H9 (cell line): Measurements from ENCODE around the gene ARHGAP31. TPM values are rescaled to one million over a fixed set of nuclear protein-coding genes. Genes with fewer than 3 reads are reported as not detected.

ENCODE experiments used
- DNase-seq: peaks from one replicate; pipeline ENCODE4 v3.0.0-alpha.2; 2017
- H2AFZ ChIP-seq: one replicate; pipeline ENCODE4 v1.6.1; 2013; ENCODE audit warnings: mild to moderate bottlenecking, low read length, control low read depth, moderate library complexity
- H2AK5ac ChIP-seq: 2 replicates; pipeline ENCODE4 v1.6.1; 2013; ENCODE audit warnings: low read length, control low read depth, mixed read lengths; ENCODE audit not compliant: insufficient read length
- H2BK120ac ChIP-seq: one replicate; pipeline ENCODE4 v1.6.1; 2013; ENCODE audit warnings: low read depth, mild to moderate bottlenecking, low read length, control low read depth, inconsistent platforms; ENCODE audit not compliant: poor library complexity, severe bottlenecking
- H2BK12ac ChIP-seq: 2 replicates; pipeline ENCODE4 v1.6.1; 2013; ENCODE audit warnings: low read length, control low read depth, mixed read lengths, low read depth; ENCODE audit not compliant: insufficient read length
- H2BK15ac ChIP-seq: 2 replicates; pipeline ENCODE4 v1.6.1; 2013; ENCODE audit warnings: low read depth, low read length, control low read depth
- H2BK20ac ChIP-seq: one replicate; pipeline ENCODE4 v1.6.1; 2013; ENCODE audit warnings: low read depth, mild to moderate bottlenecking, low read length, control low read depth, inconsistent platforms; ENCODE audit not compliant: poor library complexity, severe bottlenecking
- H2BK5ac ChIP-seq: 2 replicates; pipeline ENCODE4 v1.6.1; 2013; ENCODE audit warnings: low read length, control low read depth, mixed read lengths; ENCODE audit not compliant: insufficient read length
- H3K14ac ChIP-seq: 2 replicates; pipeline ENCODE4 v1.6.1; 2013; ENCODE audit warnings: low read length, control low read depth; ENCODE audit not compliant: insufficient read depth
- H3K18ac ChIP-seq: 2 replicates; pipeline ENCODE4 v1.6.1; 2013; ENCODE audit warnings: low read depth, mild to moderate bottlenecking, mixed read lengths, low read length, control low read depth; ENCODE audit not compliant: insufficient read length
- H3K23ac ChIP-seq: 2 replicates; pipeline ENCODE4 v1.6.1; 2013; ENCODE audit warnings: low read length, control low read depth, mixed read lengths, low read depth; ENCODE audit not compliant: insufficient read length
- H3K23me2 ChIP-seq: 2 replicates; pipeline ENCODE4 v1.6.1; 2013; ENCODE audit warnings: low read depth, mild to moderate bottlenecking, mixed read lengths, low read length, control low read depth; ENCODE audit not compliant: insufficient read length, poor library complexity, severe bottlenecking
- H3K27ac ChIP-seq: 2 replicates; pipeline ENCODE4 v1.5.1; 2013; ENCODE audit warnings: low read length, control low read depth, mixed read lengths, low read depth; ENCODE audit not compliant: insufficient read length
- H3K27me3 ChIP-seq: 2 replicates; pipeline ENCODE4 v1.6.1; 2013; ENCODE audit warnings: low read length, control low read depth, inconsistent platforms; ENCODE audit not compliant: insufficient read depth
- H3K4ac ChIP-seq: 2 replicates; pipeline ENCODE4 v1.6.1; 2013; ENCODE audit warnings: low read depth, mild to moderate bottlenecking, control low read depth, inconsistent platforms, low read length, moderate library complexity
- H3K4me1 ChIP-seq: 2 replicates; pipeline ENCODE4 v1.6.1; 2013; ENCODE audit warnings: low read length, control low read depth, inconsistent platforms; ENCODE audit not compliant: insufficient read depth
- H3K4me2 ChIP-seq: 2 replicates; pipeline ENCODE4 v1.6.1; 2013; ENCODE audit warnings: low read length, control low read depth, mixed read lengths; ENCODE audit not compliant: insufficient read length, insufficient read depth
- H3K56ac ChIP-seq: 2 replicates; pipeline ENCODE4 v1.6.1; 2013; ENCODE audit warnings: low read depth, mild to moderate bottlenecking, mixed read lengths, low read length, control low read depth; ENCODE audit not compliant: insufficient read length
- H3K79me1 ChIP-seq: 2 replicates; pipeline ENCODE4 v1.6.1; 2013; ENCODE audit warnings: low read depth, mild to moderate bottlenecking, moderate library complexity, low read length, control low read depth, inconsistent platforms; ENCODE audit not compliant: insufficient read depth, poor library complexity, severe bottlenecking
- H3K79me2 ChIP-seq: 2 replicates; pipeline ENCODE4 v1.6.1; 2013; ENCODE audit warnings: low read length, control low read depth, inconsistent platforms; ENCODE audit not compliant: insufficient read depth
- H3K9ac ChIP-seq: 2 replicates; pipeline ENCODE4 v1.6.1; 2013; ENCODE audit warnings: low read length, control low read depth, mixed read lengths; ENCODE audit not compliant: insufficient read length; ENCODE audit errors: extremely low read depth
- H3K9me3 ChIP-seq: one replicate; pipeline ENCODE4 v1.6.1; 2013; ENCODE audit warnings: low read depth, low read length, inconsistent platforms; ENCODE audit not compliant: control insufficient read depth
- H3T11ph ChIP-seq: one replicate; pipeline ENCODE4 v1.6.1; 2013; ENCODE audit warnings: mild to moderate bottlenecking, low read length, control low read depth, inconsistent platforms
- H4K20me1 ChIP-seq: one replicate; pipeline ENCODE4 v1.6.1; 2013; ENCODE audit not compliant: control insufficient read depth, insufficient read length, insufficient read depth
- H4K5ac ChIP-seq: 2 replicates; pipeline ENCODE4 v1.6.1; 2013; ENCODE audit warnings: low read depth, mild to moderate bottlenecking, mixed read lengths, low read length, control low read depth; ENCODE audit not compliant: insufficient read length
- H4K8ac ChIP-seq: replicated peaks from 2 replicates; pipeline ENCODE4 v1.6.1; 2013; ENCODE audit warnings: low read length, control low read depth, mixed read lengths, low read depth; ENCODE audit not compliant: insufficient read length
- H4K91ac ChIP-seq: 2 replicates; pipeline ENCODE4 v1.6.1; 2013; ENCODE audit warnings: low read depth, mild to moderate bottlenecking, moderate library complexity, mixed read lengths, low read length, control low read depth; ENCODE audit not compliant: insufficient read length
- H3K27ac Mint-ChIP-seq, 3 experiments: 2 replicates in 2 of 3; 3 replicates in 1 of 3; pipeline ENCODE4 v1.8.0; 2020 to 2021; ENCODE audit warnings: mixed read lengths in 3 of 3, mild to moderate bottlenecking in 1 of 3, moderate library complexity in 1 of 3
- H3K27me3 Mint-ChIP-seq: 2 replicates; pipeline ENCODE4 v1.8.0; 2021; ENCODE audit warnings: low read depth, mild to moderate bottlenecking, moderate library complexity, mixed read lengths
- H3K36me3 Mint-ChIP-seq, 3 experiments: 2 replicates in 2 of 3; 3 replicates in 1 of 3; pipeline ENCODE4 v1.8.0; 2020 to 2021; ENCODE audit warnings: low read depth in 3 of 3, mixed read lengths in 3 of 3; ENCODE audit not compliant: insufficient read depth in 1 of 3
- H3K4me1 Mint-ChIP-seq, 2 experiments: 2 replicates each; pipeline ENCODE4 v1.8.0; 2020; ENCODE audit warnings: mixed read lengths in 2 of 2
- H3K4me3 Mint-ChIP-seq, 2 experiments: 2 replicates in 1 of 2; 3 replicates in 1 of 2; pipeline ENCODE4 v1.8.0; 2020 to 2021; ENCODE audit warnings: mild to moderate bottlenecking in 2 of 2, mixed read lengths in 2 of 2, moderate library complexity in 1 of 2
- H3K9me3 Mint-ChIP-seq, 2 experiments: 2 replicates in 1 of 2; 3 replicates in 1 of 2; pipeline ENCODE4 v1.8.0; 2020; ENCODE audit warnings: mild to moderate bottlenecking in 2 of 2, mixed read lengths in 2 of 2, moderate library complexity in 1 of 2
- CTCF ChIP-seq: fragments of 200-600 bp; sonication (generic); conservative IDR thresholded peaks from 3 replicates; pipeline ENCODE4 v1.8.0; 2021; ENCODE audit warnings: antibody characterized with exemption, mild to moderate bottlenecking
- WGBS: extraction: QIAGEN DNeasy Blood & Tissue Kit; methylation state at CpG from one replicate; pipeline ENCODE4 v1.1.7; 2013; ENCODE audit warnings: missing lambda C conversion rate, low lambda C conversion rate, mixed read lengths; ENCODE audit not compliant: insufficient read length; ENCODE audit errors: extremely low coverage; 5-methylcytosine and 5-hydroxymethylcytosine counted together
- total RNA-seq: library from RNA; stranded (reverse); gene quantifications from 2 replicates; pipeline ENCODE4 v1.2.1, GENCODE V29; 2021

The ARHGAP31 gene
- total RNA-seq, 1 experiment from 2014 or later: 2.2 TPM

DNA sequence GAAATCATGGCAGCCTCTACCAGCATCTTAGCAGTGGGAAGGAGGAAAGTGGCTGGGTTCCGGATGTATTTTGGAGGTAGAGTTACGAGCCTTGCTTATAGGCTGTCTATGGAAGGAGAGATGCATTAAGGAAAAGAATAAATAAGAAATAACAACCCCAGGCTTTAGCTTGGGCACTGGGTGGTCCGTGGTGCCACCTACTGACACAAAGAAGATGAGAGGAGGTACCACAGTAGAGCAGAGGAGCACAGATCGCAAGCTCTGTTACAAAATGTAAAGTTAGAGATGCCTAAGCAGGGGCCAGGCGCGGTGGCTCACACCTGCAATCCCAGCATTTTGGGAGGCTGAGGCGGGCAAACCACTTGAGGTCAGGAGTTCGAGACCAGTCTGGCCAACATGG, 94.4 kb downstream of the ARHGAP31 start:
- Histone ChIP-seq H4K91ac (no peak overlapping the region), H2AFZ (peak overlapping the region; percentile 62), H3K27me3 (no peaks in the 10 kb centered on the region), H3K18ac (no peak overlapping the region), H2AK5ac (no peak overlapping the region), H3K4ac (no peak overlapping the region), H2BK20ac (no peak overlapping the region), H3K4me1 (no peaks in the 10 kb centered on the region), H3K56ac (no peak overlapping the region), H3T11ph (no peak overlapping the region), H3K9ac (no peak overlapping the region), H2BK5ac (no peak overlapping the region), H3K79me2 (no peaks in the 10 kb centered on the region), H2BK120ac (no peak overlapping the region), H3K9me3 (no peaks in the 10 kb centered on the region), H3K23me2 (no peaks in the 10 kb centered on the region), H3K14ac (no peak overlapping the region), H4K8ac (no peak overlapping the region), H2BK15ac (no peak overlapping the region), H4K5ac (no peak overlapping the region), H3K23ac (no peak overlapping the region), H4K20me1 (no peaks in the 10 kb centered on the region), H3K4me2 (no peak overlapping the region), H3K27ac (no peak overlapping the region), H2BK12ac (no peak overlapping the region), H3K79me1 (no peaks in the 10 kb centered on the region)
- H3K36me3 Mint-ChIP-seq: no peaks in the 10 kb centered on the region; a peak in 2 of 7 replicates
- H3K4me3 Mint-ChIP-seq: no peak overlapping the region
- H3K27ac Mint-ChIP-seq: peak overlapping the region in 1 of 3 experiments; percentile 78; a peak in 1 of 7 replicates
- no peaks in the 10 kb centered on the region for H3K27me3 Mint-ChIP-seq
- no peak for DNase-seq
- H3K9me3 Mint-ChIP-seq: no peaks in the 10 kb centered on the region
- no CpG with 5 or more reads among the region's 8 CpGs for WGBS
- peaks cover 4 to 5% of the 10 kb centered on the region in 2 experiments; a peak in 3 of 4 replicates for H3K4me1 Mint-ChIP-seq
- peak; percentile 40; the same call in 2 of the 3 replicates for TF ChIP-seq CTCF
